ENCODE measurements around the gene CD209. TPM values are rescaled to one million over a fixed set of nuclear protein-coding genes. Genes with fewer than 3 reads are reported as not detected.

Gene CD209
- total RNA-seq, 1 donor from 2014 or later: 0.32 TPM

DNA sequence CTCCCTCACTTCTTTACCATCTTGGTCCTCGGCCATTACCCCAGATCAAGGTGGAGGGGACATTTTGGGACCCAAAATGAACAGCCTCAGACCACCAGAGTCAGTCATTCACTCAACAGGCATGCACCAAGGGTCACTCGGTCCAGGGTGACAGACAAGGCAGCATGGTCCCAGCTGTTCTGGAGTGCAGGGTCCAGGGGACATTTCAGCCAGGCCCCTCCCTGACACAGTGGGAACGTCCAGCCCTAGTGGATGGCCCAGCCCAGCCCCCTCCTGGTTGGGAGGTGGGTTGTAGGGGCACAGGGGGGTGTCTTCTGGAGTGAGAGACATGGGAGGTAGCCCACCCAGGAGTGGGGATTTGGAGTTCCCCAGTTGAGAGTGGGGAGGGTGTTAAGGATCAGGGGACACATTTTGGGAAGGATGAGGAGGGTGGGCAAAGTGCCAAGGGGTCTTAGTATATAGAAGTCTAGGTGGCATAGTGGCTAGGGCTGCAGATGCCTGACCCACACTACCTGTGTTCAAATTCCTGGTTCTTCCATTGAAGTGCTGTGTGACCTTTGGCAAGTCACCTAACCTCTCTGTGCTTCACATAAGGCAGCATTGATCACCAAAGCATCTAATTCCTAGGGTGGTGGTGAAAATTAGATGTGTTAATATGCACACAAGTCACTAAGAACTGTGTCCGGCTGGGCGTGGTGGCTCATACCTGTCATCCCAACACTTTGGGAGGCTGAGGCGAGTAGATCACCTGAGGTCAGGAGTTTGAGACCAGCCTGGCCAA, 42.9 kb downstream of the CD209 start:
- no peak for ATAC-seq

DNA sequence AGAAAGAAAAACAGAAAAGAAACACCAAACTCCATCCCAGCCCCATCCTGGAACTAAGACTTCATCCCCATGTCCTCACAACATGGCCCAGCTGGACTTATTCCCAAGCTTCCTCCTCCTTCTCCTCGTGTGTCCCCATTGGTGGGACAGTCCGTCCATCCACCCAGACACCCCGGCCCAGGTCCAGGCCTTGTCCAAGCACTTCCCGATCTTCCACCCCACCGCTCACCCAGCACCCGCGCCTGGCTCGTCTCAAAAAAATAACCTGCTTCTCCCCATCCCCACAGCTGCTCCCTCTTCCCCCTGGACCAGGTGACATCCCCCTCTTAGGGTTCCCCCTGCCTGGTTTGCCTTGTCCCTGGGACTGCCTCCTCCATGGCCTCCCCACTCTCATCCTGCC, 44.0 kb downstream of the CD209 start:
- no peak for ATAC-seq

DNA sequence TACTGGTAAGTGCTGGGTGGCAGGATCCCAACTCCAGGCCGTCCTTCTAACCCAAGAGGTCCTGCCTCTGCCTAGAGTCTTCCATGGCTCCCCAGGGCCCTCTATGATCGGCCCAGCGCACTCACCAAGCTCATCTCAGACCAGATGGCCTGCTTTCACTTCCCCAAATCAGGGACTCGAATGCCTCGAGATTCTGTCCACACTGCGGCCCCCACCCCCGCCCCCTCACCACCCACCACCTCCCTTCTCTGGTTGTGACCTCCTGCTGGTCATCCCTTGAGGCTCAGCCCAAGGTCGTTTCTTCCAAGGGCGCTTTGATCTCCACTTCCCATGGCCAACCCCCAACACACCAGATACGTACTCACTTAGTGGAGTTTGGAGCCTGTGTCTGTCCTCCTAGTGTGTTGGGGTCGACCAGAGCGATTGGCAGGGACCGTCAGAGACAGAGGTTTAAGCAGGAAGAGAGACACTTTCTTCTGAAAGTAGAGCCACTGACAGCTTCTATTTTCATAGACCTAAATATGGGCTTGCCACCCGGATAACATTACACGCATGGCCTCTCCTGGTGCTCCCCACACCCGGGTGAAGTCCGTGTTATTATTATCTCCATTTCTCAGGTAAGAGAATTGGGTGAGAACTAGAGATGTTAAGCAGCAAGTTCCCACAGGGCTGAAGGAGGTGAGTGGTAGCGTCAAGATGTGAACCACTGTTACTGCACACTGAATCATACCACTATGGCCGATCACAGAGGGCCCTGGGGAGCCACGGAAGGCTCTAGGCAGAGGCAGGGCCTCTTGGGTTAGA, 45.5 kb downstream of the CD209 start, which contains the start of gene FCER2:
FCER2 (minus strand) TSS at position 478 of the 804 bp plus-strand sequence. CDS start 2,371 bp downstream, outside the sequence.
- peak; percentile 31 for ATAC-seq

DNA sequence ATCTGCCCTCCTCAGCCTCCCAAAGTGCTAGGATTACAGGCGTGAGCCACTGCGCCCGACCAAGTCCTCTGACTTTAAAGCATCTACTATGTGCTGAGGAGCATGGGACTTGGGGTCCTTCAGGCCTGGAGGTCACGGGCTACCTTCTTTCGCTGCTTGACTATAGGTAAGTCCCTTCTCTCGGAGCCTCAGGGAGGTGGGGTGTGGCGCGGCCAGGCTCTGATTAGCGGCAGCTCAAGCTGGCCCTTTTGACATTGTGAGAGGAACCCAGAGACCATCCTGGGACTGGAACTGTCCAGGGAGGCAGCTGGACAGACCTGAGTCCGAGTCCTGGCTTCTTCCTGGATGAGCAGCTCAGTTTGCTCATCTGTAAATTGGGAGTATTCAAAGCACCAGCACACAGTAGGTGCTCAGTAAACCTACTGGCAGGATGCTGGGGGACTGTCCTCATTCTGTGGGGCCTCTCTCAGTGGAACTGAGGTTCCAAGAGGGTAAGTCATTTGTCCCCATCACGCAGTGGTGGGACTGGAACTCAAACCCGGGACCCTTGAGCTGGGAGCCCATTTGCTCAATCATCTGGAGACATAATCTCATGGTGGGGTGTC, 46.2 kb downstream of the CD209 start:
- ATAC-seq: no peak

DNA sequence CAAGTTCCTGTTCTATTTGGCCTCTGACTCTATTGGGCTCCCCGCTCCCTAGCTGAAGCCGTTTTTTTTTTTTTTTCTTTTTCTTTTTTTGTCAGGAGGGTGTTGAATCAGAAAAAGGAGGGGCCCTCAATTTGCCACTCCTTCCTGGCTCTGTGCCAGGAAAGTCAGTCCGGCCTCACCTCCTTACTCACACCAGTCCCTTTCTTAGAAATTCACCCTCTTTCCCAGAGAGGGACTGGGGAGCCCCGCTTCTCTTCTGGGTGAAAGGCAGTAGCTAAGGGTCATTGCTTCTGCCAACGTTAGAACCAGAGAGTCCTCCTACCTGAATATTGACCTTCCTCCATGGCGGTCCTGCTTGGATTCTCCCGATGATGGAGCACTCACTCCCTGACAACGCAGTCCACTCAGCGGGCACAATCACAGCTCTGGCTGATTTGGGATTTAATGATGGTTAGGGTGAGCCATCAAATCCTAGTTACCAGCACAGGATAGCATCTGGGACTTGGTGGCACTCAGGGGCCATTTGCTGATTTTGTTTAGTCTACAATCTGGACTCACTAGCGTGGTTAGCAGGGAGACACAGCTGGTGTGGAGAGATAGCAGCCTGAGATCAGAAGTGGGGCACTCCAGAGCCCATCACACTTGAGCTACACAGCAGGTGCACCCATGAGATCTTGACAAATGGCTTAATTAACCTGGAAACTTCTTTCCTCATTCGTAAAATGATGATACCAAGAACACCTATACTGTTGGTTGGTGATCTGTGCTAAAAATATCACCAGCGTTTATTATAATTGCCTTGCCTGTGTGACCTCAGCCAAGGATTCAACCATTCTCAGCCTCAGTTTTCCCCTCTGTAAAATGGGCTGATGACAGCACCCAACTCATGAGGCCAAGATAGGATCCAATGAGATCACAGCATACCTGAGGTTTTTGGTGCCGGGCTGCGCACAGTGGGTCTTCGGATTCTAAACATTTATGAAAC, 47.6 kb downstream of the CD209 start:
- no peak for ATAC-seq

DNA sequence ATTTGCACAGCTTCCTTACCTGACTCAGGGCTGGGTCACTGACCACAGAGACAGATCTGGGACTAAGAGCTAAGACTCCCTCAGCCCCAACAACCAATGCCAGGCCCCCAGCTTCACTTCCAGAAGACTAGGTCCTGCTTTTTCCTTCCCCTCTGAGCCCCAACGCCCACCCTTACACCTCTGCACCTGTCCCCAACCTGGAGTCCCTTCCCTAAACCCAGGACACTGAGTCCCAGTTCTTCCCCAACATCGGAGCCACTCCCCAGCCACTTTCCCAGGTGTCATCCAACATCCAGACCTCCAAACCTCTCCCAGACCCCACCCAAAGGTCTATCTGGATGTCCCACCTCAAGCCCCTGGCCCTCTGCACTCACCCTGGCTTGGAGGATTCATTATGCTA, 48.3 kb downstream of the CD209 start:
- no peak for ATAC-seq

DNA sequence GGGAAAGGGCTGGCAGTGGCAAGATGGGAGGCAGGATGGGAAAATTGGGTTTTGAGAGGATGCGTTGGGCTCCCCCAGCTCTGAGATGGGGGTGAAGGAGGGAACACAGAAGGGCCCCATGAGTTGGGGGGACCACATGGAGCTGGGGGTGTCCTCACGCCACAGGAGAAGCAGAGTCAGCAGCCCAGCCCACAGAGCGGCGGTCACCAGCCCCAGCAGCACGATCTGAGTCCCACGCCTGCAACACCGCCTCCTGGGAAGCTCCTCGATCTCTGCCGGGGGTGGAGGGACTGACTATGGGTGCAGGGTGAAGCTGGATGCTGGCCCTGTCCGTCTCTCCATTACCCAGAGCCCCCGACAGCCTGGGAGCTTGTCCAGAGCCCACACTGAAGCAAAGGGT, 48.8 kb downstream of the CD209 start:
- no peak for ATAC-seq

DNA sequence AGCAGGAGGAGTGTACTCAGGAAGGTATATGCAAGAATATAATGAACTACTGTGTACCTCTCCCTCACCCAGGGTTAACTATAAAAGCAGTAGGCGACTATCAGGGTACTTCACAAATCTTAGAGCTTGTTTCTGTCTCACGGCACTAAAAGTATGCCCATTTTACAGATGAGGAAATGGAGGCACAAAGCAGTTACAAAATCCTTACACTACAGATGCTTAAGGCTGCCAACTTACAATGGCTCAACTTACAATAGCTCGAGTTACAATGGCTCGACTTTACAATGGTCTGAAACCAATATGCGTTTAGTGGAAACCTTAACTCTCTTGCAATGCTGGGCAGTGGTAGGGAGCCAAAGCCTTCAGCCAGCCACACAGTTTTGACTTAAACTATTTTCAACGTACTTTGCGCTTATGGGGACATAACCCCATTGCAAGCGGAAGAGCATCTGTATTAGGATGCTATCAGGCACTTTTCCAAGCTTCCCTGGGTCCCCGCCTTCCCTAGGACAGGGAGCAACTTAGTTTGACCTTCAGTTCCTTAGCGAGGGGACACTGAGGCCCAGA, 49.5 kb downstream of the CD209 start:
- ATAC-seq: no peak

DNA sequence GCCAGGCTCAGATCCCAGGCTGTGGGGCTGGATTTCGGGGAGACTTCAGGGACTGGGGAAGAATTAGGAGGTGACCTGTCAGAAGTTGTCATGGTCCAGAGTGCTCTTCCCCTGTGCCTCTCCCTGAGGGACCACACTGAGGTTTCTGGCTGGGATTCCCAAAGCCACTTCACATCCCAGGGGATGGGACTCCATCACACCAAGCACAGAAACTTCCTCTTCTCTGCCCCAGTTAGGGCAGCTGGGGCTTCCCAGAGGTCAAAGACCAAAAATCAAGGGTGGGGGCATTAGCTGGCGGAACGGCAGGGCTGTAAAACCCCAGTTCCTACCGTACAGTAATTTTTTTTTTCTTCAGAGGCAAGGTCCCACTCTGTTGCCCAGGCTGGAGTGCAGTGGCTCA, 52.8 kb downstream of the CD209 start:
- no peak for ATAC-seq

DNA sequence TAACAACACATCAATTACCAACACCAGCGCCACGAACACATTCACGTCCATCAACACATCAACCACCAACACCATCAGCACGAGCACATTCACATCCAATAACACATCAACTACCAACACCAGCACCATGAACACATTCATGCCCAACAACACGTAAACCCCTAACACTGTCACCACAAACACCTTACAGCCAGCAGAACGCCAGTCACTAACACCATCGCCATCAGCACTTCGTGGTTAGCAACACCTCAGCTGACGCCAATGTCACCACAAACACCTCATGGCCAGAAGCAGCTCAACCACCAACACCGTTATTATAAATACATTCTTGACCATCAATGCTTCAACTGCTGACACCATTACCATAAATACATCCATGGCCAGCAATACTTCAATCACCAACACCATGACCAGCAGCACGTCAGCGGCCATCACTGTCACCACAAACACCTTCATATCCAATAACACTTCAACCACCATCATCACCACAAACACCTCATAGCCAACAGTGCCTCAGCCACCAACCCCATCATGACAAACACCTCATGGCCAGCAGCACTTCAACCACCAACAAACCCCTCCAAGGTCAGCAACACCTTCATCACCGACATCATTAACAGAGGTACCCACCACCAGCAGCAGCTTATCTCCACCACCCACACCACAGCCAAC, 54.8 kb downstream of the CD209 start:
- ATAC-seq: no peak

DNA sequence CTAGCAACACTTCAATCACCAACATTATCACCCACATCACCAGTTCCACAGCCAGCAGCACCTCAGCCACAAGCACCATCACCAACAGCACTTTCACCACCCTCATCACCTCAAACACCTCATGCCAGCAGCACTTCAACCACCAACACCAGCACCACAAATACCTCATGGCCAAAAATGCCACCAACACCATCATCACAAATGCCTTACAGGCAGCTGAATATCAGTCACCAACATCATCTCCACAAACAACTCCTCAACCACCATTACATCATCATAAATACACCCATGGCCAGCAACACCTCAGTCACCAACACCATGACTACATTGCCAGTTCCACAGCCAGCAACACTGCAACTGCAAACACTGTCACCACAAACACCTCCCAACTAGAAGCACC, 55.8 kb downstream of the CD209 start:
- ATAC-seq: no peak

DNA sequence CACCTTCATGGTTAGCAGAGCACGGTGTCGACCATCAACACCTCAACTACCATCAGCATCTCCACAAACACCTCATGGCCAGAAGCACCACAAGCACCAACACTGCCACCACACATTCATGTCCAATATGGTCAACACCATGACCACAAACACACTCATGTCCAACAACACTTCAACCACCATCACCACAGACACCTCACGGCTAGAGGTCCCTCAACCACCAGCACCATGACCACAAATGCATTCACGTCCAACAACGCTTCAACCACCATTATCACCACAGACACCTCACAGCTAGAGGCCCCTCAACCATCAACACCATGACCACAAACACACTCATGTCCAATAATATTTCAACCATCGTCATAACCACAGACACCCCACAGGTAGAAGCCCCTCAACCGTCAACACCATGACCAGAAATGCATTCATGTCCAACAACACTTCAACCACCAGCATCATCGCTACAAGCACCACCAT, 56.5 kb downstream of the CD209 start:
- no peak for ATAC-seq

Other genes starting within 250 kb of the CD209 start
- 11.2 TPM for gene ZNF358, start 231.4 kb downstream of the CD209 start, total RNA-seq
- gene MCOLN1, start 224.9 kb downstream of the CD209 start, total RNA-seq: 9.2 TPM
- gene PNPLA6, start 211.8 kb downstream of the CD209 start, total RNA-seq: 48.1 TPM
- gene CAMSAP3, start 151.7 kb downstream of the CD209 start, total RNA-seq: 21.2 TPM
- gene XAB2, start 118.0 kb downstream of the CD209 start, total RNA-seq: 17.9 TPM
- gene PET100, start 117.7 kb downstream of the CD209 start, total RNA-seq: 91.7 TPM
- gene PCP2, start 113.8 kb downstream of the CD209 start, total RNA-seq: not detected
- 62.7 TPM for gene STXBP2, start 110.4 kb downstream of the CD209 start, total RNA-seq
- gene RETN, start 78.5 kb downstream of the CD209 start, total RNA-seq: not detected
- 0.24 TPM for gene MCEMP1, start 70.4 kb downstream of the CD209 start, total RNA-seq
- 127 TPM for gene TRAPPC5, start 66.7 kb downstream of the CD209 start, total RNA-seq
- 0.20 TPM for gene FCER2, start 45.4 kb downstream of the CD209 start, total RNA-seq
- gene CLEC4G, start 15.4 kb downstream of the CD209 start, total RNA-seq: not detected
- gene CLEC4M, start 15.7 kb upstream of the CD209 start, total RNA-seq: not detected
- gene EVI5L, start 82.7 kb upstream of the CD209 start, total RNA-seq: 9.6 TPM
- gene PRR36, start 126.9 kb upstream of the CD209 start, total RNA-seq: 0.04 TPM
- gene LRRC8E, start 141.0 kb upstream of the CD209 start, total RNA-seq: 11.6 TPM
- gene MAP2K7, start 156.3 kb upstream of the CD209 start, total RNA-seq: 15.4 TPM
- 0.72 TPM for gene TGFBR3L, start 167.3 kb upstream of the CD209 start, total RNA-seq
- 7.9 TPM for gene SNAPC2, start 172.8 kb upstream of the CD209 start, total RNA-seq
- not detected for gene CTXN1, start 178.6 kb upstream of the CD209 start, total RNA-seq
- 43.8 TPM for gene TIMM44, start 196.1 kb upstream of the CD209 start, total RNA-seq